HG02970 (cell line): ENCODE data around the gene RASL10A.

Experiments used
- ATAC-seq: cut with Tn5 transposase; IDR thresholded peaks from one replicate; pipeline ENCODE4 v1.9.1; 2021; ENCODE audit warnings: mild to moderate bottlenecking, moderate library complexity, moderate number of reproducible peaks; ENCODE audit not compliant: unreplicated experiment, low FRiP score

Gene RASL10A

DNA sequence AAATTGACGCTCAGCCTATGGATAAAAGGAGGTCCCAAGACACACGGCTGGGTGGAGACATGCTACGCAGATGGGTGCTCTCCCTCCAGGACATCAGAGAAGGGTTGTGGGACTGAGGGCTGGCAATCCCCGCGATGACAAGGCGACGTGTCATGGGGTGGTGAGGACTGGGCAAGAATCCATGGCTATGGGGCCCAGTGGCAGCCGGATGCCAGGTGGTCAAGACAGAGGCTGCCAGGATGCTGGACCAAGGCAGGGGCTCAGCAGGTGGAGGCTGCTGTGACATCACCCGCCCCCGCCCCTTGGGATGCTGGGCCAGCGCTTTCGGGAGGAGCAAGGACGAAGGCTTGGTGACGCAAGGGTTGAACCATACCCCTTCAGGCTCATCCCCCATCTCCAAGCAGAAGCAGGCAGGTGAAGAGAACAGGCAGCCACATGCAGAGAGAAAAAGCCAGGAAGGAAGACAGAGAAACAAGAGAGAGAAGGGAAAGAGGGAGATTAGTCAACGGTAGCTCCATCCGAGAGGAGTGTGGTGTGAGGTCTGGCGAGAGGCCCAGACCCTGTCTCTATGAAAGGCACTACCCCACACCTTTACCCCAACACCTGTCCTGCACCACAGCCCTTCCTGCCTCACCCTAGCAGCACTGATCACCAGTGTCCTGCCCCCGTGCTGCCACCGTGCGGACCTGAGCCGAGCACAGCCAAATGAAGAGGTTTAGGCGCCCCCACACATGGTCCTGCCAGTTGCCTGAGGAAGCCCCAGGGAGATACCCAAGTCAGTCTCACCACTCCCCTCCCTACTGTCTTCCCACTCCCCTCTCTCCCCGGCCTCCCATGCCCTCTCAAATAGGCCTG, 24.1 kb upstream of the RASL10A start:
- no peak for ATAC-seq

DNA sequence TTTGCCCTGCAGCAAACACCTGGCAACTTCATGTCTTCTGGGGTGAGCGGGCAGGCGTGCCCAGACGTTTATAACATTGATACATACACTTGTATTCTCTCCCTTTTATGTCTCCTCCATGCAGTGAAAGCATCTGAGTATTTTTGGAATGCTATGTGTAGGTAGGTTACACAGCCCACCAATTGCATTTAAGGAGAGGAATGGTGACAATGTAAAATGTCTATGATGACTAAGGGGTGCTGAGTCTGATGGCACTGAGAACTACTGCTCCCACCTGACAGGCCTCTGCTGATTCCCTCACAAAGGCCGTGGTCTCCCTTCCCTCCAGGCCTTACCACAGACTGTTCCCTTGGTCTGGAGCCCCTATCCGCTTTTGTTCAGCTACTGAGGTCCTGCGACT, 22.9 kb upstream of the RASL10A start:
- ATAC-seq: no peak

DNA sequence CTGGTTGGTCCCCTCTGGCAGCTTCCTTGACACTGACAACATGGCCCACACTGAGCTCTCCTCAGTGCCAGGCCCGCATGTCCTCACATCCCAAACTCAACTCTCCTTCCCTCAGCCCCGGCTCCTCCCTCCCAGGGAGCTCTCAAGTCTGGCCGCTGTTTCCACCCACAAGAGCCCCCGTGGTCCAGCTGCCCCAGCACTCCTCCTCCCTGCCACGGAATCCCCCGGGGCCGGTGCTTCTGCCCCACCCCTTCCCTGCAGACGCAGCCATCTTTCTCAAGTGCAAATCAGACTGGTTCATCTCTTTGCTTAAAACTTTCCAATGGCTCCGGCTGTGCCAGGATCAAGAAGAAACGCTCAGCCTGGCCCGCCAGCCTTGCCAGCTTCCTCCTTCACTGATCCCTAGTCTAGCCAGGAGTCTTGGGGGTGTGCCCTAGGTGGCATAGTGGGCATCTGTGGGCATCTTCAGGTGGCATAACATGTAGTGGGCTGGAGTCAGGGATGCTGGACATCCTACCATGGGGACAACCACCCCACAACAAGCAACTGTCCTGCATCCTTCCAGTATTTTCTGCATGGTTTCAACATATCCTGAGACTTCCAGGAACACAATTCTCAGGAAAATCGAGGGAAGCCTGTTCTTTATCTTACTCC, 22.3 kb upstream of the RASL10A start:
- no peak for ATAC-seq

DNA sequence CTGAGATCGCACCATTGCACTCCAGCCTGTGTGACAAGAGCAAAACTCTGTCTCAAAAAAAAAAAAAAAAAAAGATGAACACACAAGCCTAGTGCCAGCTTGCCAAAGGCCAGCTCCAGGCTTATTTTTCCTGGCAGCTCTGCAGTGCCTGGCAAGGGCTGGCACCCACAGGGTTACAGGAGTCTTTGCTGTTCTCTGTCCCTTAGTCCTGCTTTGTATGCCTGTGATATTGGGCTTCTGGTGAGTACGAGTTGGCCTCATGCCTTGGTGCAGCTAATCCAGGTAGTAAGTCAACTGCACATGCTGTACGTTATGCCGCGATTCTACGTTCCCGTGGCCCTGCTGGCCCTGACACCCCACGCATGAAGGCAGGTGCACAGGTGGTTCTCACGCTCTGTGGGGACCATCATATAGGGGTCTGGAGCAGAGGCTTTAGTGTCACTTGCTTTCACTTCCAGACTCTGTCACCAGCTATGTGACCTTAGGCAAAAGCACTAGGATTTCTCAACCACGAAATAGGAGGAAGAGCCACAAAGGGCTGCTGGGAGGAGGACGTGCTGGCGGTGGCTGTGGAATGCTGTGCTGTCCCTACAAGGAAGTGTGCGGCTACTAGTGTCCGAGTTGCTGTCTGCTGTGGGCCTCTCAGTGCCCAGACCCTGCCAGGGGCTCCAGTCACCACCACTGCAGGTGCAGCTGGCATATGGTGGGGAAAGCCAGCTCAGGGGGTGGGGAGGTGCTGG, 21.4 kb upstream of the RASL10A start:
- no peak for ATAC-seq

DNA sequence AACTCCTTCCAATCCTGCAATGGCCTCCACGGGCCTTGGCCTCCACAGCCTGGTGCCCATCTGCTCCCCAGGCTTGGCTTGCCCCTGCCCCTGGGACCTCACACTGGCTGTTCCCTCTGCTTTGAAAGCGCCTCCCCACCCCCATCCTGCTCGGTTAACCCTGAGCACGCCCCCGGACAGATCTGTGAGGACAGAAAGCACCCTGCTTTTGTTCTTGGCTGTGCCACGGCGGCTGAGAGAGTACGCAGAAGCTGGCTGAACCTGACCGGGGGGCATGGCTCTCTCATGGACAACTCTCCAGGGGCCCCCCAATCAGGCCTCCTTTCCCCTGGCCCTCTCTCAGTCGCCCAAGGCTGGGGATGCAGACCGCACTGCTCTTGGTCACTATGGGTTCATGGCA, 20.2 kb upstream of the RASL10A start:
- no peak for ATAC-seq

DNA sequence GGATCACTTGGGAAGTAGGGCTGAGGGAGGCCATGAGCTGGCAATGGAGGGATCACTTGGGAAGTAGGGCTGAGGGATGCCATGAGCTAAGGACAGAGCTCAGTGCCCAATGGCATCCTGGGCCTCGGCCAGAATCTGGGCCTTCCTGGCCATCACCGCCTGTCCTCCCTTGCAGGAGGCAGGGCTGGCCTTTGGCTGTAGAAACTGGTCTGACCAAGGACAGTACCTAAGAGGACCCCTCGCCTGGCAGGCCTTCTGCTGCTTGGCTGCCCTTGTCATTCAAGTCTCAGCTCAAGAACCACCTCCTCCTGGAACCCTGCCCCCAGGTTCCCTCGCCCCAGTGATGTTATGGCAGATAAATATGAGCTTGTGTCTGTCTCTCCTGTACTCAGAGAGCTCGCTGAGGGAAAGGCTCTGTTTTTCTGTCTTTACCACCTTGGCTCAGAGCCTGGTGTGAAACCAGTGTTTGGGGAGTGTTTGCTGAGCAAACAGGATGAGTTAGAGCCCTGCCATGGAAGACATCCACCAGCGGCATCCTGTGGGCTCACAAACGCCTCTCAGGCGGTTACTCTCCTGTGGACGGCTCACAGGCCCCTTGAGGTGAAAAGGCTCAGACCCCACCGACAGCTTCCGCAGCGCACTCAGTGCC, 19.3 kb upstream of the RASL10A start:
- no peak for ATAC-seq

DNA sequence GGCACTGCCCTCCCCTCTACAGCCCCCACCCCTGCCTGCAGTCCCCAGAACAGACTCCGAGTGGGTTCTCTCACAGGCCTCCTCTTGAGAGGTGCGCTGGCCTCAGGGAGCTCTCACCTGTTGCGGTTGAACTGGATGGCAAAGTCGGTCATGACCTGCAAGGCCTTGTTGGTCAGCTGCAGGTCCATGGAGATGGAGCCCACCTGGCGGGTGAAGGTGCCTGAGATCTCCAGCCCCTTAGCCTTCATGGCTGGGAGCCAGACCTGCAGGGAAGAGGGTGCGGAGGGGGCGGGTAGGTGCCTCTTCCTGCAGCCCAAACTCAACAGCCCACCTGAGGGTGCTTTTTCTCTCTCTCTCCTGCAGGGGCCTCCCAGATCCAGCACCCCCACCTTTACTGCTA, 18.7 kb upstream of the RASL10A start:
- no peak for ATAC-seq

DNA sequence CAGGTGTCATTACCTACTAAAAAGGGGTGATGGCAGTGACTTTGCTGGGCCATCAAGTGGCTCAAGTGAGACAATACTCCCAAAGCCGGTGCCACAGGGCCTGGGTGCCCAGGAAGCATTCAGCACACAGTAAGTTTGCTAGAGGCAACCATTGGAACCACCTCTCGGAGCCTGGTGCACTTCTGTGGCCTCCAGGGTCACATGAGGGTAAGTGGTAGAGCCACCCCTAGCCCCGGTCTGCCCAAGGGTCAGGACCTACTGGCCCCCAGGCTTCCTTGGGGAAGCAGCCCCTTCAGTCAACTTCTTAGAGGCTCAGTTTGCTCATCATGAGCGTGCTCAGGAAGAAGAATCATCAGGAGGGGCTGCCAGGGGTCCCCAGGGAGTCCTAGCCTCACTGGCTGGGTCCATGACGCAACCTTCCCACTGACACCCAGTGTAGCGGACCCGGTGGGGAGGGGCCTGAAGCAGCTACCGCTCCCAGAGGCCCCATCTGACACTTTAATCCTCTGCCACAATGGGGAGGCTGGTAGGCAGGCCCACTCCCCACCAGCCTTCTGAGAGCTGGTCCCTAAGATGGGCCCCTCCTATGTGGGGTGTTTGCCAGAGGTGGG, 17.5 kb upstream of the RASL10A start:
- ATAC-seq: no peak

DNA sequence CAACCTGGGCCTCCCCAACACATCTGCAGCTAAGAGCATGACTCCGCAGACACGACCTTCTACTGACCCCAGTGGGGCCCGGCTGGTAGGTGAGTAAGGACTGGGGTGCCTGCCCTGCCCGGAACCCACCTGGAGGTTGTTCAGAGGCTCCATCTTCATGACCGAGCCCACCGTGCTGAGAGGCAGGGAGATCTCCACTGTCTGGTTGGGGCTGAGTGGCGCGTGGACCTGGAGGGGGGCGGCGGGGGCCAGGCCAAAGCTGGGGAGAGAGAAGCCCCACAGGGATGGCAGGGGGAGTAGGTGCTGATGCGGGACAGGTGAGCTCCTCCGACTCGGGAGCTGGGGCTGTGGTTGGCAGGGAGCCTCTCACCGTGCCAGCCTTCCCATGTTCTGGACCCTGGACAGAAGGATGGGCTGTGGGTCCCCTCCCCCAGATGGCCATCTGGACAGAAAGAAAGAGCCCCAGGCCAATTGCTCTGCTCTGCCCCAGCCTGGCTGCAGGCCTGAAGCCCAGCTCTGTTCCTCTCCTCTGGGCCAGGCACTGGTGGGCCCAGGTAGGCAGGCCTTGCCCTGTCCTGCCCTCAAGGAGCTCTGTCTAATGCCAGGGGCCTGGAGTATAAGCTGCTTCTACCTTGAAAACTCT, 16.3 kb upstream of the RASL10A start:
- no peak for ATAC-seq

DNA sequence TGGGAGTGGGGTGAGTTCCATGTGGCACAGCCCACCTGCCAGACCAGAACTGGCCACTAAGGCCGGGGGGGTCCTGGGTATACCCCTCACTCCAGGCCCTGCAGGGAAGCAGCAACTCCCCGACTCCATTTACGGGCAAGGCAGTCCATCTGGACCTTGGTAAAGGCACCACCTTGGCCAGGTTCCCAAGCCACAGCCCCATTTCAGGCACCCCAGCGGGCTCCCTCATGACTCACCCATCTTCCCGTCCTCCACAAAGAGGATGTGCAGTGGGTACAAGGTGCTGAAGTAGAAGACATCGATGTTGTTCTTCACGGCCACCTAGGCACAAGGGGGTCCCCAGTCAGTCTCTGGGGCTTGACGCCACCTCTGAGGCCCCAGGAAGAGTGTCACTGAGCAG, 15.7 kb upstream of the RASL10A start:
- ATAC-seq: no peak

DNA sequence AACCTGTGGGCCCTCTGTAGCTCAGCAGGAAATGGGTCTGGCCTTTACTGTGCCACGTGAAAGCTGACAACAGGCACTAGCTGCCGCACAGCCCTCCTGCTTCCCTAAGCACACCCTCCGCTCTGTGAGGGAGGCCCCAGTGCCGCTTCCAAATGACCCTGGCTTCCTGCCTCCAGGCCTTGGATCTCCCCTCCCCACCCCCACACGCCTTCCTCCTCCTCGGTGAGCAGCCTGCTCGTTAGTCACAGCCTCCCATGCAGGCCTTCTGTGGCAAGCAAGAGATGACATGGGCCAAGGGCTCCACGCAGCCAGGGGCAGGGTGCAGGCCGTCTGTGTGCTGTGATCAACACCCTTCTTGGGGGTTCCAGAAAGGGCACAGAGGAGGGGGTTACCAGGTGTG, 15.3 kb upstream of the RASL10A start:
- no peak for ATAC-seq

DNA sequence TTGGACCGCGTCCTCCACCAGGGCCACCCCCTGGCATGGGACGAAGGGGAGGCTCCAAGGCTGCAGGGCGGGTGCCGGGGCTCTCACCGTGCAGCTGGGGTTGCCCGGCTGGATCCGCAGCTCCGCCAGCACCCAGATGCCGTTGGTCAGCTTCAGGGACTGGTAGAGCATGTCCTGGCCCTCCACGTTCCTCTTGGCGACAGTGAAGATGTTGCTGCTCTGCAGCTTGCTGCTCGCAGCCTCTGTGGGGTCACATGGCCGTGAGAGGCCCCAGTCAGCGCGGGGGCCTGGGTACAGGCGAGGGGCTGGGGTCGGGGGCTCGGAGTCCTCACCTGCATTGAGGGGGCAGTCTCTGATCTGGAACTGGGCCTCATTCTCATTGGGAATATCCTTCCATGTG, 14.8 kb upstream of the RASL10A start:
- ATAC-seq: no peak

DNA sequence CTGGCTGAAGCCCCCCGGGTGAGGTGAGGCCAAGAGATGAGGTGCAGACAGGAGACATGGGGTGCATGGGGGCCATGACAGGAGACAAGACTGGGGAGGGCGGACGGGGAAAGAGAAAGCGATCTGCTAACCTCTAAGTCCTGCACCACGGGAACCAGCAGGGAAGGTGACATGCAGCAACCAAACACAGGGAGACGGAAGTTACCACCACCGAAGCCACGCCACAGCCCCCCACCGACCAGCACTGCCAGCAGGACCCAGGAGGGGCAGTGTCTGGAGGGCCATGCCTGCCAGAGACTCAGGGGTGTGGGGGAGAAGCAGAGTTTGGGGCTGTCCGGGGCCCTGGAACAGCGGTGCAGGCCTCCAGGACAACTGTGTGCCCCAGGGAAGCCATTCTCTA, 14.1 kb upstream of the RASL10A start:
- no peak for ATAC-seq

DNA sequence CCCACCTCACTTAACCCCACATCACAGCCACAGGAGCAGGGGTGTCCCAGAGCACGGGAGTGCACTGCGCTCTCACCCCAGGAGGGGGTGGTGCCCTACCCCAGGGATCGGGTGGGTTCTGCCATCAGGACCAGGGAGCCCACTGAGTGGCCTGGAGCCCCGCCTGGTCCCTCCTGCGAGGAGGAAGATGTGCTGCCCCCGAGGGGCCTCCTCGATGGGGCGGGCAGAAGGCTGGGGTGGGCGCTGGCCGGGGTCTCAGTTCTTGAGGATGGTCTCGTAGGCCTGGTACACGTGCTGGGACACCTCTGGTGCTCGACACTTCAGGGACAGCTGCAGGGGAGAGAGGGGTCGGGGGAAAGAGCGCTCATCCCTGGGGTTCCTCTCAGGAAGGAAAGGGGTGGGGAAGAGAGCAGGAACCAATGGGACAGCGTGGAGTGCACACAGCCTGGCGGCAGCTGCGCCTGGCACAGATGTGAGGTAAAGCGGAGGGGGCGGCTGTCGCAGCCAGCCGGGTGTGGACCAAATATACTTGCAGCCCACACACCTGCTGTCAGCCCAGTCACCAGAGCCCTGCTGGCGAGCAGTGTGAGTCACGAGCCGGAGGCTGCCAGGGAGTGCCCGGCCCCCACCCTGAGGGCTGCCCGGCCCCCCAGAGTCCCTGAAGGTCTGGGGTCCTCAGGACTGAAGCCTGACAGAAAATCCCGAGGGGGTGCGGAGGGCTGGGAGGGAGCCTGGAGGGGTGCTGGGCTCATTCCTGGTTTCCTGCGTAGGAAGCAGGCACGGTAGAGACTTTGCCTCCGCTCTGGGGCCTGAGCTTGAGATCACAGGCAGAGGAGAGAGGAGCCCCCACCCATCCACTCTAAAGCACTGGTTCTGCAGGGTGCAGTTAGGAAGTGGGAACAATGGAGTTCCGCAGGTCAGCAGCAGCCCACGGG, 13.3 kb upstream of the RASL10A start:
- ATAC-seq: no peak

DNA sequence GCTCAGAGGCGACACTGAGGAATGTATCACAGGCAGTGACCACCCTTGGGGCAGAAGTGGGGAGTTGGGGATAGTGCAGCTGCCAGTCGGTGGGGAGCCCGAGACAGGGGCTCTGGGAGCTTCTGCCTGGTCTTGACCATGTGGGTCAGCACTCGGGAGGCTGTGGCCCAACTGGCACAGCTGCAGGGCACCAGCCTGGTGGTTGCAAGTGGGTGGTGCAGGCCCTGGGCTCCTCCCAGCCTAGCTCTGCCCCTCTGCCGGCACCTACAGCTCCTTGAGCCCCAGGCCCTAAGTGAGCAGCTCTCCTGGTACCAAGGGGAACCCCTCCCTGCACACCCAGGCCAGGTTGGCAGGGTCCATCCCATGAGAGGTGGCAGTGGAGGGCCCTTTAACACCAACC, 12.6 kb upstream of the RASL10A start:
- no peak for ATAC-seq

DNA sequence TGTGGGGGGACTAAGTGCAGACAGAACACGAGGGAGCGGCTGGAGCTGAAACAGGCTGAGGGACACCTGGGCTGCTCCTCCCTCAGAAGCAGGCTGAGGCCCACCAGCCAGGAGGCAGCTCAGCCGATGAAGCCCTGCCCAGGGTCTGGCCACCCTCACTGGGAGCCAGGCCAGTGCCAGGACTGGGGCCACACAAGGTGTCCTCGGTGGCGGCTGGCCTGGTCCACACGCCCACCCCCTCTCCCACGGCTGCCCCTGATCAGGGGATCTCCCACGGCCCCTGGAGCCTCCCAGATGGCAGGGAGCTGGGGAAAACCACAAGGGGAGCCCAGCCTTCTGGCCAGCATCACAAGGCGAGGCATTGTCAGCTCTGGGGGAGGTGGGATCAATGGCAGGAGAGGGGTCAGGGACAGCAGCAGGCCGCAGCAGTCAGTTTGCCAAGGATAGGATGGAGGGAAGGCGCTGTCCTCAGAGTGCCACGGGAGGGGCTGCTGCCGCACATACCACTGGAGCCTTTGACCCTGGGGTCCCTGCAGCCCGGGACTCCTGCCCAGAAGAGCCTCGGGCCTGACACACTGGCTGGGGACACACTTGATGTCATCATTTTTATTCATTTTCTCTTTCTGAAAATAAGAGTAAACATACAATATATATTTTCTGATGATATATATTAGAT, 11.7 kb upstream of the RASL10A start:
- ATAC-seq: no peak

DNA sequence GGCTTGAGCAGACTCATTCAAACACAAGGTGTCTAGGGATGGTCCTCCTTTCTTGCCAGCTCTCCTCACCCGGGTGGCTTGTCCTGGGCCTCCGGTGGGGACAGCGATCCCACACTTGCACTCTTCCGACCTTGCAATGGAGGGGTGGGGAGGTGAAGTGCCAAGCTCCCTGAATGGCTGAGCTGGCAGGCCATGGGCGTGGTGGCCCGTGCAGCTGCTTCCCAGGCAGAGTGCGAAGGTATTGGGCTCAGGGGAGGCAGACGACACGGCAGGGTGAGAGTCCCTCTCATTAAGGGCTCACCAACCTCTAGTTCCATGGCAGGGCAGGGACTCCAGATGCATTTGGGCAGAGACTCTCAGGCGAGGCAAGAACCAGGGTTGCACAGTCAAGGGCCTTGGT, 11.0 kb upstream of the RASL10A start:
- no peak for ATAC-seq

DNA sequence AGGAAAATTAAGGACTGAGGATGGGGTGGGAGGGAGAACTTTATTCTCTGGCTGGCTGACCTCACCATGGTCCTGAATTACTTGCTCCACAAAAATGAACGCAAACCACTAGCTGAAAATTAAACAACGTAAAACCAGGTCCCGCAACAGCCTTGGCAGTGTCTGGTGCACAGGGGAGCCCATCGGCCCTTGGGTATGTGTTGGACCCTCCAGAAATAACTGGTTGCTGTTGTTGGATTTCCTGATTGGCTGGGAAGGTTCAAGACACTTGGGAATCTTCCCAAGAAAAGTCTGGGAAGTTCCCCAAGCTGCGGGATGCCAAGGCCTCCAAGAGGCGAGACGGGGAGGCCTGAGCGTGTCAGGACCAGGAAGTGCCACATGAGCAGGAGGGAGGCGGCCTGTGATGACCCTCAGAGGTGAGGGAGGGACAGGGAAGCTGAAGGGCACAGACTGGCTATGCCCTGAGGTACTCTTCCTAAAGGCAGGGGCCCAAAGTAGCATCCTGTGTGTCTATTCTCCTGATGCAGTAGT, 10.4 kb upstream of the RASL10A start:
- no peak for ATAC-seq
